Measurements from ENCODE around the gene CDK15.

GRCh38 chr2:201908901-201909300, 102.6 kb downstream of the CDK15 start:
- no peak for TF ChIP-seq CTCF (IDR thresholded peaks at IDR 0.05 in 8 of 11, conservative IDR thresholded peaks at IDR 0.05 in 3 of 11)
- TF ChIP-seq POLR2A (IDR thresholded peaks at IDR 0.05), result no peak
